Central memory CD8-positive, alpha-beta T cell (primary cell): ENCODE data around the gene GEMIN7.

Source experiments
- ATAC-seq: fragments of 150-1000 bp; cut with Tn5 transposase; replicated peaks from 2 replicates; pipeline ENCODE4 v1.10.0; 2022; ENCODE audit warnings: mild to moderate bottlenecking, moderate FRiP score, moderate number of reproducible peaks; ENCODE audit not compliant: poor library complexity, severe bottlenecking; ENCODE audit errors: extremely low read depth
- DNase-seq, 2 donors: peaks; one replicate each; pipeline ENCODE4 v3.0.0; 2021; ENCODE audit warnings: low spot score in 2 of 2
- H3K27ac Mint-ChIP-seq: one replicate; pipeline ENCODE4 v1.8.0; 2022; ENCODE audit warnings: low read depth, mild to moderate bottlenecking, moderate library complexity, mixed read lengths
- H3K27me3 Mint-ChIP-seq: one replicate; pipeline ENCODE4 v1.8.0; 2022; ENCODE audit warnings: mixed read lengths
- H3K36me3 Mint-ChIP-seq: one replicate; pipeline ENCODE4 v1.8.0; 2022; ENCODE audit warnings: mild to moderate bottlenecking, moderate library complexity, mixed read lengths; ENCODE audit not compliant: insufficient read depth
- H3K4me1 Mint-ChIP-seq: one replicate; pipeline ENCODE4 v1.8.0; 2022; ENCODE audit warnings: mixed read lengths
- H3K4me3 Mint-ChIP-seq: one replicate; pipeline ENCODE4 v1.8.0; 2022; ENCODE audit warnings: mild to moderate bottlenecking, moderate library complexity, mixed read lengths
- H3K9me3 Mint-ChIP-seq: one replicate; pipeline ENCODE4 v1.8.0; 2022; ENCODE audit warnings: mixed read lengths

Gene GEMIN7

GRCh38 chr19:45079063-45079910, at the start of gene GEMIN7:
TSS of gene GEMIN7 (plus strand) at chr19:45079260. CDS start at chr19:45090115, 10,855 bp downstream.
- no peaks in the 10 kb centered on the region for H3K9me3 Mint-ChIP-seq
- H3K27ac Mint-ChIP-seq, result peak within 1 kb of the TSS; percentile 94
- peaks cover 25% of the 10 kb centered on the region for H3K36me3 Mint-ChIP-seq
- peak; percentile 64 to 70 for DNase-seq
- ATAC-seq, result peak; percentile 61
- H3K4me1 Mint-ChIP-seq, result peaks cover 54% of the 10 kb centered on the region
- peak within 1 kb of the TSS; percentile 97 for H3K4me3 Mint-ChIP-seq
- no peaks in the 10 kb centered on the region for H3K27me3 Mint-ChIP-seq

- H3K9me3 Mint-ChIP-seq, result no peaks in the 10 kb centered on the region
- no peak overlapping the region for H3K27ac Mint-ChIP-seq
- DNase-seq (no peak), ATAC-seq (no peak)
- H3K4me3 Mint-ChIP-seq, result no peak overlapping the region
- peaks cover 60% of the 10 kb centered on the region for H3K36me3 Mint-ChIP-seq
- no peaks in the 10 kb centered on the region for H3K4me1 Mint-ChIP-seq
- H3K27me3 Mint-ChIP-seq, result no peaks in the 10 kb centered on the region
These were observed 48.2 kb upstream of the GEMIN7 start for GRCh38 chr19:45030825-45031224.

GRCh38 chr19:45032421-45032820, 46.6 kb upstream of the GEMIN7 start:
- peaks cover 53% of the 10 kb centered on the region for H3K36me3 Mint-ChIP-seq
- H3K4me3 Mint-ChIP-seq, result no peak overlapping the region
- no peak for DNase-seq
- no peak overlapping the region for H3K27ac Mint-ChIP-seq
- no peaks in the 10 kb centered on the region for H3K4me1 Mint-ChIP-seq
- no peaks in the 10 kb centered on the region for H3K27me3 Mint-ChIP-seq
- H3K9me3 Mint-ChIP-seq, result no peaks in the 10 kb centered on the region
- no peak for ATAC-seq

- H3K9me3 Mint-ChIP-seq, result no peaks in the 10 kb centered on the region
- DNase-seq, result no peak
- no peak for ATAC-seq
- H3K27me3 Mint-ChIP-seq, result no peaks in the 10 kb centered on the region
- peaks cover 22% of the 10 kb centered on the region for H3K4me1 Mint-ChIP-seq
- H3K4me3 Mint-ChIP-seq, result no peak overlapping the region
- peaks cover 38% of the 10 kb centered on the region for H3K36me3 Mint-ChIP-seq
- H3K27ac Mint-ChIP-seq, result no peak overlapping the region
These were observed 43.3 kb upstream of the GEMIN7 start for GRCh38 chr19:45035755-45036154.

GRCh38 chr19:45037393-45038169, 41.5 kb upstream of the GEMIN7 start:
- H3K27ac Mint-ChIP-seq, result no peak overlapping the region
- H3K4me1 Mint-ChIP-seq, result peaks cover 37% of the 10 kb centered on the region
- H3K9me3 Mint-ChIP-seq, result no peaks in the 10 kb centered on the region
- no peaks in the 10 kb centered on the region for H3K27me3 Mint-ChIP-seq
- peaks cover 44% of the 10 kb centered on the region for H3K36me3 Mint-ChIP-seq
- no peak for ATAC-seq
- DNase-seq, result no peak
- peak overlapping the region; percentile 88 for H3K4me3 Mint-ChIP-seq

GRCh38 chr19:45038931-45039893, 39.8 kb upstream of the GEMIN7 start, which contains the start of gene CLASRP:
TSS of gene CLASRP (plus strand) at chr19:45039045. CDS start at chr19:45040213, 1,168 bp downstream.
- Mint-ChIP-seq H3K4me1 (peaks cover 37% of the 10 kb centered on the region), H3K9me3 (no peaks in the 10 kb centered on the region), H3K4me3 (peak within 1 kb of the TSS; percentile 88), H3K27ac (peak within 1 kb of the TSS; percentile 85), H3K27me3 (no peaks in the 10 kb centered on the region), H3K36me3 (peaks cover 47% of the 10 kb centered on the region)
- DNase-seq (peak; percentile 76 to 78), ATAC-seq (peak; percentile 94)

GRCh38 chr19:45040059-45040771, 38.8 kb upstream of the GEMIN7 start:
- H3K27ac Mint-ChIP-seq, result peak overlapping the region; percentile 85
- no peaks in the 10 kb centered on the region for H3K9me3 Mint-ChIP-seq
- peak overlapping the region; percentile 88 for H3K4me3 Mint-ChIP-seq
- ATAC-seq, result no peak
- H3K36me3 Mint-ChIP-seq, result peaks cover 40% of the 10 kb centered on the region
- no peak for DNase-seq
- no peaks in the 10 kb centered on the region for H3K27me3 Mint-ChIP-seq
- peaks cover 43% of the 10 kb centered on the region for H3K4me1 Mint-ChIP-seq

GRCh38 chr19:45041125-45041524, 37.9 kb upstream of the GEMIN7 start:
- H3K9me3 Mint-ChIP-seq, result no peaks in the 10 kb centered on the region
- ATAC-seq (no peak), DNase-seq (no peak)
- peak overlapping the region; percentile 36 for H3K4me3 Mint-ChIP-seq
- peaks cover 42% of the 10 kb centered on the region for H3K36me3 Mint-ChIP-seq
- H3K27me3 Mint-ChIP-seq, result no peaks in the 10 kb centered on the region
- H3K27ac Mint-ChIP-seq, result peak overlapping the region; percentile 71
- H3K4me1 Mint-ChIP-seq, result peaks cover 52% of the 10 kb centered on the region

- no peak for ATAC-seq
- Mint-ChIP-seq H3K27ac (peak overlapping the region; percentile 49), H3K9me3 (no peaks in the 10 kb centered on the region), H3K4me1 (peaks cover 56% of the 10 kb centered on the region), H3K36me3 (peaks cover 44% of the 10 kb centered on the region), H3K4me3 (no peak overlapping the region), H3K27me3 (no peaks in the 10 kb centered on the region)
- no peak for DNase-seq
These were observed 33.2 kb upstream of the GEMIN7 start for GRCh38 chr19:45045671-45046353.

- DNase-seq (no peak), ATAC-seq (no peak)
- H3K4me1 Mint-ChIP-seq, result peaks cover 51% of the 10 kb centered on the region
- H3K4me3 Mint-ChIP-seq, result no peak overlapping the region
- no peaks in the 10 kb centered on the region for H3K27me3 Mint-ChIP-seq
- peaks cover 40% of the 10 kb centered on the region for H3K36me3 Mint-ChIP-seq
- H3K27ac Mint-ChIP-seq, result peak overlapping the region; percentile 32
- H3K9me3 Mint-ChIP-seq, result no peaks in the 10 kb centered on the region
These were observed 32.7 kb upstream of the GEMIN7 start for GRCh38 chr19:45046355-45046754.

GRCh38 chr19:45047188-45047797, 31.8 kb upstream of the GEMIN7 start:
- no peak for DNase-seq
- peaks cover 48% of the 10 kb centered on the region for H3K4me1 Mint-ChIP-seq
- H3K27me3 Mint-ChIP-seq, result no peaks in the 10 kb centered on the region
- H3K27ac Mint-ChIP-seq, result no peak overlapping the region
- H3K4me3 Mint-ChIP-seq, result no peak overlapping the region
- peaks cover 34% of the 10 kb centered on the region for H3K36me3 Mint-ChIP-seq
- H3K9me3 Mint-ChIP-seq, result no peaks in the 10 kb centered on the region
- no peak for ATAC-seq
